Tibial artery (tissue), 4 donors: ENCODE results near the gene SLC22A16.

Source experiments
- DNase-seq, 2 donors: peaks; one replicate each; pipeline ENCODE4 v3.0.0-alpha.2; 2019
- H3K27ac ChIP-seq, 2 donors: fragments of 200-600 bp; sonication (generic) in 1 of 2; 1 replicate in 1 of 2; 2 replicates in 1 of 2; pipeline ENCODE4 v1.5.1; 2018 to 2019; ENCODE audit warnings: mild to moderate bottlenecking in 1 of 2
- H3K27me3 ChIP-seq, 2 donors: fragments of 200-600 bp; sonication (generic) in 1 of 2; one replicate each; pipeline versions ENCODE4 v1.5.1 to v1.6.0; 2016 to 2019
- H3K36me3 ChIP-seq, 3 donors: fragments of 200-600 bp; sonication (generic) in 2 of 3; one replicate each; pipeline ENCODE4 v1.5.1; 2016 to 2019; ENCODE audit warnings: mild to moderate bottlenecking in 2 of 3
- H3K4me1 ChIP-seq, 4 donors: fragments of 200-600 bp; sonication (generic) in 2 of 4; 1 replicate in 3 of 4; 2 replicates in 1 of 4; pipeline ENCODE4 v1.5.1; 2016 to 2019
- H3K4me3 ChIP-seq, 2 donors: fragments of 200-600 bp; sonication (generic) in 1 of 2; 1 replicate in 1 of 2; 2 replicates in 1 of 2; pipeline ENCODE4 v1.5.1; 2018 to 2019; ENCODE audit warnings: mild to moderate bottlenecking in 2 of 2
- H3K9me3 ChIP-seq, 3 donors: fragments of 200-600 bp; sonication (generic) in 1 of 3; one replicate each; pipeline ENCODE4 v1.5.1; 2016 to 2019
- CTCF ChIP-seq, 2 experiments: fragments of 200-600 bp in 1 of 2; fragments of 450-650 bp in 1 of 2; IDR thresholded peaks; one replicate each; pipeline ENCODE4 v1.5.1; 2017 to 2019; ENCODE audit warnings: antibody characterized with exemption in 2 of 2, mild to moderate bottlenecking in 1 of 2, moderate library complexity in 1 of 2
- intact Hi-C: fragments of 100-400 bp; cut with DNase I; formaldehyde crosslinking; loops from one replicate; pipeline ENCODE4 v1.15.0; 2023; ENCODE audit warnings: low total_unique reads

The SLC22A16 gene

DNA sequence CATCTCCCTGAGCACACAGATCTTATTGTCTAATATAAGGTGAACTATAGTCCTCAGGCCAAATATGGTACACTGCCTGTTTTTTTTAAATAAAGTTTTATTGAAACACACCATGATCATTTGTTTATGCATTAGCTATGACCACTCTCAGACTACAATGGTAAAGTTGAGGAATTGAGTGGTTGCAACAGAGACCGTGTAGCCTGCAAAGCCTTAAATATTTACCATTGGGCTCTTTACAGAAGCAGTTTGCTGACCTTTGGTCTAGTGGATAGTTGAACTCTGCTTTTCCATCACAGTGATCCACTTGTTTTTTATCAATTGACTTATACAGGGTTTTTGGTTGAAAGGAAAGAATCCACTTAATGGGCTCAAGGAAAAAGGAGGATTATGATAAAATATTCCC is 91.0 kb downstream of the SLC22A16 start:
- no peaks in the 10 kb centered on the region for H3K36me3 ChIP-seq
- TF ChIP-seq CTCF (IDR thresholded peaks at IDR 0.05), result no peak
- intact Hi-C loops, result no loop called here

GRCh38 chr6:110378552-110378951 is 97.9 kb downstream of the SLC22A16 start:
- TF ChIP-seq CTCF (IDR thresholded peaks at IDR 0.05), result no peak
- H3K9me3 ChIP-seq, result no peaks in the 10 kb centered on the region
- intact Hi-C loops, result no loop called here
- no peaks in the 10 kb centered on the region for H3K36me3 ChIP-seq
- H3K27me3 ChIP-seq, result no peaks in the 10 kb centered on the region
- H3K4me1 ChIP-seq, result no peaks in the 10 kb centered on the region
- no peak overlapping the region for H3K4me3 ChIP-seq
- no peak for DNase-seq
- no peak overlapping the region for H3K27ac ChIP-seq

More for the DNA sequence above, 91.0 kb downstream of the SLC22A16 start:
- no peak overlapping the region for H3K27ac ChIP-seq
- DNase-seq, result no peak
- no peak overlapping the region for H3K4me3 ChIP-seq
- no peaks in the 10 kb centered on the region for H3K4me1 ChIP-seq
- no peaks in the 10 kb centered on the region for H3K9me3 ChIP-seq
- H3K27me3 ChIP-seq, result no peaks in the 10 kb centered on the region
